Left ventricle myocardium inferior (tissue), 1 donor: ENCODE measurements around the gene CSAD. TPM values are rescaled to one million over a fixed set of nuclear protein-coding genes. Genes with fewer than 3 reads are reported as not detected.

ENCODE experiments used
- DNase-seq: peaks from one replicate; pipeline ENCODE4 v3.0.0-alpha.2; 2020
- H3K27ac ChIP-seq: fragments of 200-600 bp; replicated peaks from 2 replicates; pipeline ENCODE4 v1.8.0; 2021
- H3K27me3 ChIP-seq: fragments of 200-600 bp; 2 replicates; pipeline ENCODE4 v1.8.0; 2021; ENCODE audit warnings: low read depth
- H3K36me3 ChIP-seq: fragments of 200-600 bp; 2 replicates; pipeline ENCODE4 v1.8.0; 2021
- H3K4me1 ChIP-seq: fragments of 200-600 bp; 2 replicates; pipeline ENCODE4 v1.8.0; 2021
- H3K4me3 ChIP-seq: fragments of 200-600 bp; 2 replicates; pipeline ENCODE4 v1.8.0; 2021; ENCODE audit warnings: mild to moderate bottlenecking, moderate library complexity
- H3K9me3 ChIP-seq: fragments of 200-600 bp; replicated peaks from 2 replicates; pipeline ENCODE4 v1.8.0; 2021
- CTCF ChIP-seq: fragments of 200-600 bp; IDR thresholded peaks from 2 replicates; pipeline ENCODE4 v1.8.0; 2021; ENCODE audit warnings: antibody characterized with exemption, mild to moderate bottlenecking, borderline replicate concordance
- intact Hi-C: fragments of 100-400 bp; cut with micrococcal nuclease; formaldehyde crosslinking; loops from one replicate; pipeline ENCODE4 v1.11.0; 2022
- total RNA-seq: library from RNA; stranded (reverse); fragmentation: NEBNext Ultra II Directional; extraction: Animal tissue kit (Norgen Biotek cat#: 25700); gene quantifications from one replicate; pipeline ENCODE4 v1.2.1, GENCODE V29; 2021
- donor health status: DM: no; HTN: yes; CAD: no; lungs with severe emphysema.

Gene CSAD
- total RNA-seq, 1 donor from 2014 or later = 12.2 TPM

DNA sequence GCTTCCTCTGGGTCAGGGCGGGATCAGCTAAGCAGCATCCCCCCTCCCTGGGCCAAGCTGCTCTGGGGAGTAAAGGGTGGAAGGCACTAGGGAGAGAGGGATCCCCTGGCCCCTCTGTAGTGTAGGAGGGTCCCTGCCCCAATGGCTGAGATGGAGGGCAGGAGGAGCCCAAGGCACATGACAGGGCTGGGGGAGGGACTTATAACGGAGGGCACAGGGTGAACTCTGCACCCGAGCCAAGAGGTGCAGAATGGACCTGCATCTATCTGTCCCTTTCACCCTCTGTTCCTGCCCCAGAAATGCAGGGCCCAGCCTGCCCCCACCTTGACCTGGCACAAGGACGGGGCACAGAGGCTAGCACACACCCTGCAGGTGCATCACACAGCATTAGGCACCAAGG, 30.1 kb upstream of the CSAD start:
- DNase-seq = no peak
- Histone ChIP-seq H3K36me3 (peaks cover 49% of the 10 kb centered on the region), H3K9me3 (no peaks in the 10 kb centered on the region), H3K4me3 (no peak overlapping the region), H3K27me3 (no peaks in the 10 kb centered on the region), H3K4me1 (peaks cover 52% of the 10 kb centered on the region), H3K27ac (no peak overlapping the region)
- no peak for TF ChIP-seq CTCF
- intact Hi-C loops = loop anchor here (5.0 kb wide), 1 partner anchor 76 kb away; no protein-coding TSS in a partner anchor

- DNase-seq = no peak
- H3K4me3 ChIP-seq = no peak overlapping the region
- H3K9me3 ChIP-seq = no peaks in the 10 kb centered on the region
- H3K27ac ChIP-seq = peak overlapping the region; percentile 46
- H3K36me3 ChIP-seq = peaks cover 42% of the 10 kb centered on the region
- H3K27me3 ChIP-seq = no peaks in the 10 kb centered on the region
- TF ChIP-seq CTCF = no peak
- intact Hi-C loops = no loop called here
- peaks cover 33% of the 10 kb centered on the region for H3K4me1 ChIP-seq
Measured at GRCh38 chr12:53208877-53209463, 28.2 kb upstream of the CSAD start.

- H3K36me3 ChIP-seq = peaks cover 37% of the 10 kb centered on the region
- intact Hi-C loops = no loop called here
- no peak for TF ChIP-seq CTCF
- no peaks in the 10 kb centered on the region for H3K27me3 ChIP-seq
- H3K27ac ChIP-seq = peak overlapping the region; percentile 46
- peaks cover 28% of the 10 kb centered on the region for H3K4me1 ChIP-seq
- no peak for DNase-seq
- H3K4me3 ChIP-seq = no peak overlapping the region
- H3K9me3 ChIP-seq = no peaks in the 10 kb centered on the region
Measured at GRCh38 chr12:53208435-53208834, 27.7 kb upstream of the CSAD start.

- Histone ChIP-seq H3K4me3 (no peak within 1 kb of the TSS), H3K36me3 (peaks cover 24% of the 10 kb centered on the region), H3K9me3 (no peaks in the 10 kb centered on the region), H3K27ac (no peak within 1 kb of the TSS), H3K27me3 (no peaks in the 10 kb centered on the region), H3K4me1 (peaks cover 17% of the 10 kb centered on the region)
- intact Hi-C loops = no loop called here
- no peak for DNase-seq
- TF ChIP-seq CTCF = no peak
Measured at GRCh38 chr12:53207042-53207441, 26.3 kb upstream of the CSAD start, which contains the start of gene ITGB7. ITGB7 (minus strand) TSS chr12:53207251; CDS start chr12:53200443, 6,808 bp downstream.

GRCh38 chr12:53205747-53206419, 25.2 kb upstream of the CSAD start:
- no peak for TF ChIP-seq CTCF
- no peaks in the 10 kb centered on the region for H3K27me3 ChIP-seq
- intact Hi-C loops = no loop called here
- H3K9me3 ChIP-seq = no peaks in the 10 kb centered on the region
- no peak for DNase-seq
- H3K4me1 ChIP-seq = peaks cover 16% of the 10 kb centered on the region
- H3K36me3 ChIP-seq = peaks cover 12% of the 10 kb centered on the region
- H3K27ac ChIP-seq = no peak overlapping the region
- no peak overlapping the region for H3K4me3 ChIP-seq
